AG09309 (cell line): ENCODE results near the gene PLA2G4C.

Experiments
- DNase-seq: peaks from one replicate; pipeline ENCODE4 v3.0.0-alpha.2; 2010; ENCODE audit warnings: low read depth
- H3K4me3 ChIP-seq: 2 replicates; pipeline ENCODE4 v1.5.1; 2011; ENCODE audit warnings: mild to moderate bottlenecking, low read depth, low read length, moderate library complexity; ENCODE audit not compliant: control insufficient read depth
- TF ChIP-seq, protein P1 (sequence below): IDR thresholded peaks from 2 replicates; pipeline ENCODE4 v1.5.1; 2011; ENCODE audit warnings: mild to moderate bottlenecking, low read depth, low read length, inconsistent platforms; ENCODE audit not compliant: insufficient read depth, control insufficient read depth; ENCODE audit errors: missing control alignments

The PLA2G4C gene

DNA sequence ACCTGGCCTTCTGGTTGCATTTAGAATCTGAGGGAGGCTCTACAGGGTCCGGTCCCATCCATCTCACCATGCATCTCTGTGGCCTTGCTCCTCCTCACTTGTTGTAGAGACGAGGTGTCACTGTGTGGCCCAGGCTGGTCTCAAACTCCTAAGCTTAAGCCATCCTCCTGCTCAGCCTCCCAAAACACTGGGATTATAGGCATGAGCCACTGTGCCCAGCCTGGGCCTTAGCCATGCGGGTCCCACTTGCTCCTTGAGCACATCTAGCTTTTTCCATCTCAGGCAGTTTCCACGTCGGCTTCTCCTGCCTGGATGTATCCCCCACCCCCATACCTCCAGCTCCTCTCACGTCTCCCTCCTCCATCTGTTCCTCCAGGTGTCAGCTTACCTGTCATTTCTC lies 106.4 kb downstream of the PLA2G4C start:
- no peak for DNase-seq
- no peak overlapping the region for H3K4me3 ChIP-seq
- TF ChIP-seq, protein P1, sequence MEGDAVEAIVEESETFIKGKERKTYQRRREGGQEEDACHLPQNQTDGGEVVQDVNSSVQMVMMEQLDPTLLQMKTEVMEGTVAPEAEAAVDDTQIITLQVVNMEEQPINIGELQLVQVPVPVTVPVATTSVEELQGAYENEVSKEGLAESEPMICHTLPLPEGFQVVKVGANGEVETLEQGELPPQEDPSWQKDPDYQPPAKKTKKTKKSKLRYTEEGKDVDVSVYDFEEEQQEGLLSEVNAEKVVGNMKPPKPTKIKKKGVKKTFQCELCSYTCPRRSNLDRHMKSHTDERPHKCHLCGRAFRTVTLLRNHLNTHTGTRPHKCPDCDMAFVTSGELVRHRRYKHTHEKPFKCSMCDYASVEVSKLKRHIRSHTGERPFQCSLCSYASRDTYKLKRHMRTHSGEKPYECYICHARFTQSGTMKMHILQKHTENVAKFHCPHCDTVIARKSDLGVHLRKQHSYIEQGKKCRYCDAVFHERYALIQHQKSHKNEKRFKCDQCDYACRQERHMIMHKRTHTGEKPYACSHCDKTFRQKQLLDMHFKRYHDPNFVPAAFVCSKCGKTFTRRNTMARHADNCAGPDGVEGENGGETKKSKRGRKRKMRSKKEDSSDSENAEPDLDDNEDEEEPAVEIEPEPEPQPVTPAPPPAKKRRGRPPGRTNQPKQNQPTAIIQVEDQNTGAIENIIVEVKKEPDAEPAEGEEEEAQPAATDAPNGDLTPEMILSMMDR: no peak

DNA sequence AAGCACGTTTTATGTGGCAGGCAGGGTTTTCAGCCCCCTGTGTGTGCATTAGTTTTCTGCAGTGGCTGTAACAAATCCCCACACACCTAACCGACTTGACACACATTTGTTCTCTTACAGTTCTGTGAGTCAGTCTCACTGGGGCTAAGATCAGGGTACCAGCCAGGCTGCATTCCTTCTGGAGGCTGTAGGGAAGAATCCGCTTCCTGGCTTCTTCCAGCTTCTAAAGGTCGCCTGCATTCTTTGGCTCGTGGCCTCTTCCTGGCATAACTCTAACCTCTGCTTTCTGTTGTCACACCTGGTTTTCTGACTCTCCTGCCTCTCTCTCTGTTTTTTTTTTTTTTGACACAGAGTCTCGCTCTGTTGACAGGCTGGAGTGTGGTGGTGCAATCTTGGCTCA lies 109.8 kb downstream of the PLA2G4C start:
- DNase-seq: no peak
- TF ChIP-seq, protein P1: no peak
- H3K4me3 ChIP-seq: no peak overlapping the region

DNA sequence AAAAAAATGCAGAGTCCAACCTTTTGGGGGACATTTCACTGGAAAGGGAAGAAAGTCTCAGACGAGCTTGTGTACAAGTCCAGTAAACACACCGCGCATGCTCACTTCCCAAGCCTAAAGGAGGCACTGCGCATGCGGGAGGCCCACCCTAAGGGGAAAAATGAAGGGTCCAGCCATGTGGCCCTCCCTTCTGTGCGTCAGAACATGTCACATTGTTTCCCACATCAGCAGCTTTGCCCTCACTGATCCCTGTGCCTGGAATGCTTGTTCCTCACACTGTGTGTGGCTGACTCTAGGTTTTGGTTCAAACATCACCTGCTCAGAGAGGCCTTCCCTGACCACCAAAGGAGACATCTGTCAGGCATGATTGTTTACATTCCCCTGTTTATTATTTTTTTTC lies 111.8 kb downstream of the PLA2G4C start:
- TF ChIP-seq, protein P1: no peak
- no peak for DNase-seq
- no peak overlapping the region for H3K4me3 ChIP-seq
